ENCODE results near the gene GPC5.
"Not testable (repeated sequence)": the region's sequence is repeated elsewhere in the genome, so short reads cannot be mapped to it uniquely, and the experiment has no call there.

GPC5 gene

GRCh38 chr13:91652404-91653301 lies 254.2 kb downstream of the GPC5 start:
- peak overlapping the region; percentile 11; the same call in 1 of the 2 replicates for H3K27ac ChIP-seq (ENCODE audit: low read depth, low read length)
- no peaks in the 10 kb centered on the region for H3K9me3 ChIP-seq (ENCODE audit: control insufficient read depth, insufficient read depth, low read depth, low read length)
- no peak overlapping the region for H3K4me3 ChIP-seq (ENCODE audit: low read depth, low read length)
- no peak overlapping the region for H3K9ac ChIP-seq (ENCODE audit: low read length)
- no peaks in the 10 kb centered on the region for H3K27me3 ChIP-seq (ENCODE audit: control insufficient read depth, insufficient read depth, low read length)
- no peaks in the 10 kb centered on the region for H3K36me3 ChIP-seq (ENCODE audit: control insufficient read depth, insufficient read depth, low read length)
- peaks cover 9% of the 10 kb centered on the region; the same call in 1 of the 2 replicates for H3K4me1 ChIP-seq (ENCODE audit: control insufficient read depth, insufficient read depth, low read length)

DNA sequence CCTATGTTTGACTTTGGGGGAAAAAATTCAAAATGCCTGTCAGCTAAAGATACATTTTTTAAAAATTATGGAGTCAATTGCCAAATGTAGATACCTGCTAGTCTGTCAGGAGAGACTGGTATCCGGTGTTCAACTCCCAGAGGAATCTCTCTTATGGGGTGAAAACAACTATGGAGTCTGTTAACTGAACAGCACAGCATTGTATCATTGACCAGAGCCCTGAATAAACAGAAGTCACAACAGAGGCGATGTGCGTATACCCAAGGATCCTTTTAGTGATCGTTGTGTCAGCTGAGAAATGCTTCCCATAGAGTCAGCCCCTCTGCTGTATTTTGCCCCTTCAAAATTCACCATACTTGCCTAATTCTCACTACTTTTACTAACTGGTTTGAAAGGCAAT lies 257.3 kb downstream of the GPC5 start:
- H3K4me1 ChIP-seq (ENCODE audit: control insufficient read depth, insufficient read depth, low read length) = peaks cover 9% of the 10 kb centered on the region; the same call in 1 of the 2 replicates
- H3K36me3 ChIP-seq (ENCODE audit: control insufficient read depth, insufficient read depth, low read length) = no peaks in the 10 kb centered on the region

DNA sequence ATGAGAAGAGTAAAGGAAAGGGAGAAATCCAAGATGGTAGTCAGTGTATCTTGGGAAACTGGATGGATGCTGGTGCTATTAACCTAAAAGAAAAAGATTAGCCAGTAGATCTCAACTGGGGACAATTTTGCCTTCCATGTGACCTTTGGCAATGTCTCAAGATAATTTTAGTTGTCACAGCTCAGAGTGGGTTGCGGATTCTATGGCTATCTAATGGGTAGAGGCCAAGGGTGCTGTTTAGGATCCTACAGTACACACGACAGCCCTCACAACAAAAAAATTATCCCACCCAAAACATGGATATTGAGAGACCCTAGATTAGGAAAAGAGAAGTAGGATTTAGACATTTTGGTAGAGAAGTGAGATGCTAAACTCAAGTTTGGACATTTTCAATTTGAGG lies 258.9 kb downstream of the GPC5 start:
- H3K9ac ChIP-seq (ENCODE audit: low read length) = no peak overlapping the region
- peaks cover 9% of the 10 kb centered on the region; the same call in 1 of the 2 replicates for H3K4me1 ChIP-seq (ENCODE audit: control insufficient read depth, insufficient read depth, low read length)
- no peak overlapping the region for H3K4me3 ChIP-seq (ENCODE audit: low read depth, low read length)
- H3K9me3 ChIP-seq (ENCODE audit: control insufficient read depth, insufficient read depth, low read depth, low read length) = no peaks in the 10 kb centered on the region
- H3K27me3 ChIP-seq (ENCODE audit: control insufficient read depth, insufficient read depth, low read length) = no peaks in the 10 kb centered on the region
- no peaks in the 10 kb centered on the region for H3K36me3 ChIP-seq (ENCODE audit: control insufficient read depth, insufficient read depth, low read length)
- no peak overlapping the region for H3K27ac ChIP-seq (ENCODE audit: low read depth, low read length)

More for the DNA sequence above, 257.3 kb downstream of the GPC5 start:
- Histone ChIP-seq H3K4me3 (ENCODE audit: low read depth, low read length) (no peak overlapping the region), H3K27me3 (ENCODE audit: control insufficient read depth, insufficient read depth, low read length) (no peaks in the 10 kb centered on the region), H3K9ac (ENCODE audit: low read length) (no peak overlapping the region), H3K9me3 (ENCODE audit: control insufficient read depth, insufficient read depth, low read depth, low read length) (no peaks in the 10 kb centered on the region), H3K27ac (ENCODE audit: low read depth, low read length) (no peak overlapping the region)

- no peaks in the 10 kb centered on the region for H3K36me3 ChIP-seq (ENCODE audit: control insufficient read depth, insufficient read depth, low read length)
- H3K4me3 ChIP-seq (ENCODE audit: low read depth, low read length) = no peak overlapping the region
- H3K27ac ChIP-seq (ENCODE audit: low read depth, low read length) = no peak overlapping the region
- H3K4me1 ChIP-seq (ENCODE audit: control insufficient read depth, insufficient read depth, low read length) = no peaks in the 10 kb centered on the region
- no peaks in the 10 kb centered on the region for H3K27me3 ChIP-seq (ENCODE audit: control insufficient read depth, insufficient read depth, low read length)
- no peaks in the 10 kb centered on the region for H3K9me3 ChIP-seq (ENCODE audit: control insufficient read depth, insufficient read depth, low read depth, low read length)
- no peak overlapping the region for H3K9ac ChIP-seq (ENCODE audit: low read length)
Measured at GRCh38 chr13:91659256-91660075, 261.0 kb downstream of the GPC5 start.

DNA sequence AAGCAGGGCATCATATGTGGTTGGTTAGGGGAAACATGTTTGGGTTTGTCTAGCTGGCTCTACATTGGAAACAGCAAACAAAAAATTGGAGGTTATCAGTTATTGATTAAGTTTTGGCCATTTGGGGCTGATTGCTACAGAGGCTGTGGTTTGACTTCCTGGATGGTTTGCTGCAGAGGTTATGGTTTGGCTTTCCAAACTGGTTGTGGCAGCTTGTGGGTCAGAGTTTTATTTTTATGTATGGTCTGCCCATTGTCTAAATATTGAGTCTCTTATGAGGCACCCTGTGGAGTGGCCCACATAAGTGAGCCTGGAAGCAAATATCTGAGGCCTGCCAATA lies 261.6 kb downstream of the GPC5 start:
- H3K27ac ChIP-seq (ENCODE audit: low read depth, low read length) = no peak overlapping the region
- H3K4me3 ChIP-seq (ENCODE audit: low read depth, low read length) = no peak overlapping the region
- H3K36me3 ChIP-seq (ENCODE audit: control insufficient read depth, insufficient read depth, low read length) = no peaks in the 10 kb centered on the region
- no peaks in the 10 kb centered on the region for H3K27me3 ChIP-seq (ENCODE audit: control insufficient read depth, insufficient read depth, low read length)
- H3K9me3 ChIP-seq (ENCODE audit: control insufficient read depth, insufficient read depth, low read depth, low read length) = no peaks in the 10 kb centered on the region
- H3K9ac ChIP-seq (ENCODE audit: low read length) = no peak overlapping the region
- H3K4me1 ChIP-seq (ENCODE audit: control insufficient read depth, insufficient read depth, low read length) = no peaks in the 10 kb centered on the region

DNA sequence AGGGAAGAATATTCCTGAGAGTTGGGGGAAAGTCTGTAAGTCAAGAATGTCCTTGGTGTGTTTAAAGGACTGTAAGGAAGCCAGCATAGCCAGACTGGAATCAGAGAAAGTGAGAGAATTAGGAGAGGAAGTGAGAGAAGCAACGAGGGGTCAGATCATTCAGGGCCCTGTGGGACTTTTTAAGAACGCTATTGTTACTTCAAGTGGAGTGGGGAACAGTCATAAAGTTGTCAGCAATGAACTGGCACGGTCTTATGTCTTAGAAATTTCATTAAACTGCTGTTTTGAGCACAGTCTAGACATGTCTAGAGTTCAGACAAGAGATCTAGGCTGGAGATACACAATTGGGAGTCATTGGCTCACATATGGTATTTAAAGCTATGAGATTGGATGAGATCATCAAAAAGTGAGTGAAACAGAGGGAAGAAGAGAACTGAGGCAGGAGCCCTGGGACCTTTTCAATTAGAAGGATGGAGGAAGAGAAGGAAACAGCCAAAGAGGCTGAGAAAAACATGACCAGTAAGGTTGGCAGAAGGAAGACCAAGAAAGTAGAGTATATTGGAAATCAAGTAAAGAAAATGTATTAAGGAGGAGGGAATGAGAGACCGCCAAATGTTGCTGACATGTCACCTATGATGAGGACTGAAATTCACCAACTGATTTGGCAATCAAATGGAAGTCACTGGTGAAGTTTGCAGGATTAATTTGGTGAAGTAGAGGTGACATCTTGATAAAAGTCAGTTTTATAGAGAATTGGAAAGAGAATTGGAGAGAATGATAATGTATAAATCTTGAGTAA lies 263.5 kb downstream of the GPC5 start:
- H3K9me3 ChIP-seq (ENCODE audit: control insufficient read depth, insufficient read depth, low read depth, low read length) = no peaks in the 10 kb centered on the region
- no peaks in the 10 kb centered on the region for H3K36me3 ChIP-seq (ENCODE audit: control insufficient read depth, insufficient read depth, low read length)
- no peaks in the 10 kb centered on the region for H3K27me3 ChIP-seq (ENCODE audit: control insufficient read depth, insufficient read depth, low read length)
- no peaks in the 10 kb centered on the region for H3K4me1 ChIP-seq (ENCODE audit: control insufficient read depth, insufficient read depth, low read length)
- H3K9ac ChIP-seq (ENCODE audit: low read length) = no peak overlapping the region
- no peak overlapping the region for H3K27ac ChIP-seq (ENCODE audit: low read depth, low read length)
- H3K4me3 ChIP-seq (ENCODE audit: low read depth, low read length) = no peak overlapping the region

GRCh38 chr13:91664039-91664438 lies 265.6 kb downstream of the GPC5 start:
- no peak overlapping the region for H3K27ac ChIP-seq (ENCODE audit: low read depth, low read length)
- H3K4me1 ChIP-seq (ENCODE audit: control insufficient read depth, insufficient read depth, low read length) = no peaks in the 10 kb centered on the region
- H3K4me3 ChIP-seq (ENCODE audit: low read depth, low read length) = no peak overlapping the region

GRCh38 chr13:91667486-91667885 lies 269.1 kb downstream of the GPC5 start:
- H3K4me1 ChIP-seq (ENCODE audit: control insufficient read depth, insufficient read depth, low read length) = no peaks in the 10 kb centered on the region
- no peaks in the 10 kb centered on the region for H3K9me3 ChIP-seq (ENCODE audit: control insufficient read depth, insufficient read depth, low read depth, low read length)
- no peak overlapping the region for H3K9ac ChIP-seq (ENCODE audit: low read length)
- H3K36me3 ChIP-seq (ENCODE audit: control insufficient read depth, insufficient read depth, low read length) = no peaks in the 10 kb centered on the region
- H3K27me3 ChIP-seq (ENCODE audit: control insufficient read depth, insufficient read depth, low read length) = no peaks in the 10 kb centered on the region
- no peak overlapping the region for H3K4me3 ChIP-seq (ENCODE audit: low read depth, low read length)
- H3K27ac ChIP-seq (ENCODE audit: low read depth, low read length) = no peak overlapping the region

More at GRCh38 chr13:91664039-91664438, 265.6 kb downstream of the GPC5 start:
- H3K27me3 ChIP-seq (ENCODE audit: control insufficient read depth, insufficient read depth, low read length) = no peaks in the 10 kb centered on the region
- H3K36me3 ChIP-seq (ENCODE audit: control insufficient read depth, insufficient read depth, low read length) = no peaks in the 10 kb centered on the region
- H3K9me3 ChIP-seq (ENCODE audit: control insufficient read depth, insufficient read depth, low read depth, low read length) = no peaks in the 10 kb centered on the region
- no peak overlapping the region for H3K9ac ChIP-seq (ENCODE audit: low read length)

GRCh38 chr13:91668866-91669495 lies 270.6 kb downstream of the GPC5 start:
- Histone ChIP-seq H3K4me1 (ENCODE audit: control insufficient read depth, insufficient read depth, low read length) (no peaks in the 10 kb centered on the region), H3K36me3 (ENCODE audit: control insufficient read depth, insufficient read depth, low read length) (no peaks in the 10 kb centered on the region), H3K9ac (ENCODE audit: low read length) (no peak overlapping the region), H3K27ac (ENCODE audit: low read depth, low read length) (no peak overlapping the region), H3K9me3 (ENCODE audit: control insufficient read depth, insufficient read depth, low read depth, low read length) (no peaks in the 10 kb centered on the region), H3K4me3 (ENCODE audit: low read depth, low read length) (no peak overlapping the region), H3K27me3 (ENCODE audit: control insufficient read depth, insufficient read depth, low read length) (no peaks in the 10 kb centered on the region)

- H3K9me3 ChIP-seq (ENCODE audit: control insufficient read depth, insufficient read depth, low read depth, low read length); H3K27ac ChIP-seq (ENCODE audit: low read depth, low read length); H3K4me3 ChIP-seq (ENCODE audit: low read depth, low read length); H3K36me3 ChIP-seq (ENCODE audit: control insufficient read depth, insufficient read depth, low read length); H3K27me3 ChIP-seq (ENCODE audit: control insufficient read depth, insufficient read depth, low read length); H3K9ac ChIP-seq (ENCODE audit: low read length); H3K4me1 ChIP-seq (ENCODE audit: control insufficient read depth, insufficient read depth, low read length): not testable (repeated sequence)
Measured at GRCh38 chr13:91674347-91674746, 275.9 kb downstream of the GPC5 start.

Measured in HUES6 (cell line).